Lung (tissue), 12 donors: Measurements from ENCODE around the gene HNF4A. TPM values are rescaled to one million over a fixed set of nuclear protein-coding genes. Genes with fewer than 3 reads are reported as not detected.

Source experiments
- ATAC-seq: fragments of 200-7000 bp; cut with Tn5 transposase; one replicate; pipeline ENCODE4 v1.9.1; 2020; ENCODE audit warnings: moderate number of reproducible peaks; ENCODE audit not compliant: insufficient read depth, low FRiP score
- DNase-seq, 3 donors: peaks; one replicate each; pipeline ENCODE4 v3.0.0-alpha.2; 2013 to 2017
- H3K27ac ChIP-seq, 2 donors: one replicate each; pipeline ENCODE4 v1.5.1; 2013; ENCODE audit warnings: mild to moderate bottlenecking in 2 of 2, moderate library complexity in 2 of 2, control low read depth in 1 of 2, inconsistent platforms in 1 of 2, low read depth in 1 of 2, low read length in 1 of 2
- H3K27me3 ChIP-seq, 3 donors: one replicate each; pipeline ENCODE4 v1.5.1; 2013; ENCODE audit warnings: low read length in 2 of 3; ENCODE audit not compliant: control insufficient read depth in 3 of 3, insufficient read depth in 3 of 3
- H3K36me3 ChIP-seq, 4 donors: one replicate each; pipeline ENCODE4 v1.5.1; 2013; ENCODE audit warnings: low read length in 4 of 4, mild to moderate bottlenecking in 1 of 4, moderate library complexity in 1 of 4; ENCODE audit not compliant: control insufficient read depth in 4 of 4, insufficient read depth in 4 of 4
- H3K4me1 ChIP-seq, 5 donors: one replicate each; pipeline ENCODE4 v1.5.1; 2013; ENCODE audit warnings: low read length in 5 of 5, mild to moderate bottlenecking in 2 of 5, moderate library complexity in 1 of 5; ENCODE audit not compliant: control insufficient read depth in 5 of 5, insufficient read depth in 5 of 5
- H3K4me3 ChIP-seq: one replicate; pipeline ENCODE4 v1.5.1; 2013; ENCODE audit warnings: mild to moderate bottlenecking, control low read depth, moderate library complexity
- H3K9ac ChIP-seq, 2 donors: one replicate each; pipeline ENCODE4 v1.5.1; 2013; ENCODE audit warnings: low read length in 2 of 2, control low read depth in 1 of 2; ENCODE audit not compliant: insufficient read depth in 1 of 2
- H3K9me3 ChIP-seq, 4 donors: one replicate each; pipeline ENCODE4 v1.5.1; 2013; ENCODE audit warnings: low read length in 3 of 4, mild to moderate bottlenecking in 1 of 4, moderate library complexity in 1 of 4; ENCODE audit not compliant: control insufficient read depth in 4 of 4, insufficient read depth in 3 of 4
- WGBS, 2 donors: extraction: QIAGEN DNeasy Blood & Tissue Kit; methylation state at CpG; one replicate each; pipeline ENCODE4 v1.1.7; 2013; 5-methylcytosine and 5-hydroxymethylcytosine counted together
- polyA plus RNA-seq, 2 donors: library from polyadenylated mRNA; stranded (reverse); fragments of 200-250 nt; gene quantifications; one replicate each; pipeline ENCODE4 v1.2.1, GENCODE V29; 2013
- total RNA-seq, 2 donors: library from RNA; depleted of rRNA in 1 of 2; stranded (reverse); fragments of >200 nt in 1 of 2; gene quantifications; one replicate each; pipeline ENCODE4 v1.2.1, GENCODE V29; 2014 to 2021
- TF ChIP-seq, protein P1 (sequence below): IDR thresholded peaks from 2 replicates; pipeline ENCODE4 v1.5.1; 2012; ENCODE audit warnings: mild to moderate bottlenecking; ENCODE audit errors: control extremely low read depth, extremely low read depth
- donor health status: control.
- donor health status: control.
- donor health status: Bipolar disorder and iron deficiency.
- donor health status: healthy.
- donor health status: DM: yes; HTN: yes; CAD: no.

The HNF4A gene
- total and polyA plus RNA-seq, 4 donors = 0.14 to 1.3 (median 0.41) TPM

DNA sequence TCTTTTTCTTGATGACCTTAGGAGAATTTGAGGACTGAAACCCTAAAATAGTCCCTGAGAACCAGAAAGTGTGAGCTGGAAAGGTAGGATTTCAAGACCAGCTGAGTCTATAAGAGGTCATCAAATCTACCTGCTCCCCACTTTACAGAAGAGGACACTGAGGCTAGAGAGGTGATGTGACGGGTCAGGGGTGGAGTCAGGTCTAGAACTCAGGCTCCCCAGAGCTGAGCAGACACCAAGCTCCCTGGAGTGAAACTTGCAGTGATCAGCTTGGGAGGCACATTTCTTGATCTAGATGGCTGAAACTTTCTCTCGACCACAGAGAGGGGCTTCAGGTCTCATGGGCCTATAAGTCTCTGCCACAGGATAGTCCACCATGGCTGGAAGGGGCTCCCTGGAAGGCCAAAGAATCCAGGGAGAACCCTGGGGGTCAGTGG lies 55.1 kb downstream of the HNF4A start:
- WGBS, 2 donors = 70 to 86% methylated on average over 2 of the region's 2 CpGs
- DNase-seq (no peak), ATAC-seq (no peak)
- no peaks in the 10 kb centered on the region for H3K27me3 ChIP-seq
- TF ChIP-seq, protein P1, sequence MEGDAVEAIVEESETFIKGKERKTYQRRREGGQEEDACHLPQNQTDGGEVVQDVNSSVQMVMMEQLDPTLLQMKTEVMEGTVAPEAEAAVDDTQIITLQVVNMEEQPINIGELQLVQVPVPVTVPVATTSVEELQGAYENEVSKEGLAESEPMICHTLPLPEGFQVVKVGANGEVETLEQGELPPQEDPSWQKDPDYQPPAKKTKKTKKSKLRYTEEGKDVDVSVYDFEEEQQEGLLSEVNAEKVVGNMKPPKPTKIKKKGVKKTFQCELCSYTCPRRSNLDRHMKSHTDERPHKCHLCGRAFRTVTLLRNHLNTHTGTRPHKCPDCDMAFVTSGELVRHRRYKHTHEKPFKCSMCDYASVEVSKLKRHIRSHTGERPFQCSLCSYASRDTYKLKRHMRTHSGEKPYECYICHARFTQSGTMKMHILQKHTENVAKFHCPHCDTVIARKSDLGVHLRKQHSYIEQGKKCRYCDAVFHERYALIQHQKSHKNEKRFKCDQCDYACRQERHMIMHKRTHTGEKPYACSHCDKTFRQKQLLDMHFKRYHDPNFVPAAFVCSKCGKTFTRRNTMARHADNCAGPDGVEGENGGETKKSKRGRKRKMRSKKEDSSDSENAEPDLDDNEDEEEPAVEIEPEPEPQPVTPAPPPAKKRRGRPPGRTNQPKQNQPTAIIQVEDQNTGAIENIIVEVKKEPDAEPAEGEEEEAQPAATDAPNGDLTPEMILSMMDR = no peak
- no peaks in the 10 kb centered on the region for H3K4me1 ChIP-seq
- H3K9ac ChIP-seq = no peak overlapping the region
- H3K9me3 ChIP-seq = no peaks in the 10 kb centered on the region
- H3K27ac ChIP-seq = no peak overlapping the region
- H3K36me3 ChIP-seq = no peaks in the 10 kb centered on the region
- H3K4me3 ChIP-seq = no peak overlapping the region

DNA sequence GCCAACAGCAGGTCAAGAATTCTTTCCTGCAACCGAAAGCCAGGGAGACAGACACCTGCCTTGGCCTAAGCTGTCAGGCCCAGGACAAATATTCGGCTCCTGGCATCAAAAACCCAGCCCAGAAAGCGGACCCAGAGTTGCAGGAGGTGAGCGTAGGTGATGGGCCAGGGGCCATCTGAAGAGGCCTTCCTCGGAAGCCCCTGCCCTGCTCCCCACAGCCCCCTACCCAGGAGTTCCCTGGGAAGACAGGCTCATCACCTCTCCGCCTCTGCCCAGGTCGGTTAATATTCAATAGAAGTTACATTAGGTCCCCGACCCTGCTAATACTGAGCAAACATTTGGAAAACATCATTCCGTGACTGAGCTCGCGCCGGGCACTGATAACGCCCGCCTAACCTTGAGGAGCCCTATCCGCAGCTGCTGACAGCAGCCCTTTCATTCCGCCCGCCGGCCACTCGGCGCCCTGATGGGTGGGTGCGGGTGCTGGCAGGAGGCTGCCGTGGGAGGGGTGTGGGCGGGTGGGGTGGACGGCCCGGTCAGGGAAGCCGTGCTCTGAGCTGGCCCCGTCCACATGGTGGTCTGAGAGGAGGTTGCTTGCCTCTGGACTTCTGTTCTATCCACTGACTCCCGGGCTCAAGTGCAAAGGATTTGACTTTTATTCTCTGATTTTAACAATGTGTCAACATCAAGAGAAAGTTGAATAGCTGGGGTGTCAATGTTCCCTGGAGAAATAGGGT lies 55.7 kb downstream of the HNF4A start:
- no peak overlapping the region for H3K4me3 ChIP-seq
- no peaks in the 10 kb centered on the region for H3K27me3 ChIP-seq
- H3K4me1 ChIP-seq = no peaks in the 10 kb centered on the region
- H3K9me3 ChIP-seq = no peaks in the 10 kb centered on the region
- H3K36me3 ChIP-seq = no peaks in the 10 kb centered on the region
- WGBS, 2 donors = 70 to 80% methylated on average over 28 of the region's 28 CpGs
- TF ChIP-seq, protein P1 = no peak
- DNase-seq = no peak
- H3K27ac ChIP-seq = no peak overlapping the region
- no peak overlapping the region for H3K9ac ChIP-seq
- no peak for ATAC-seq

DNA sequence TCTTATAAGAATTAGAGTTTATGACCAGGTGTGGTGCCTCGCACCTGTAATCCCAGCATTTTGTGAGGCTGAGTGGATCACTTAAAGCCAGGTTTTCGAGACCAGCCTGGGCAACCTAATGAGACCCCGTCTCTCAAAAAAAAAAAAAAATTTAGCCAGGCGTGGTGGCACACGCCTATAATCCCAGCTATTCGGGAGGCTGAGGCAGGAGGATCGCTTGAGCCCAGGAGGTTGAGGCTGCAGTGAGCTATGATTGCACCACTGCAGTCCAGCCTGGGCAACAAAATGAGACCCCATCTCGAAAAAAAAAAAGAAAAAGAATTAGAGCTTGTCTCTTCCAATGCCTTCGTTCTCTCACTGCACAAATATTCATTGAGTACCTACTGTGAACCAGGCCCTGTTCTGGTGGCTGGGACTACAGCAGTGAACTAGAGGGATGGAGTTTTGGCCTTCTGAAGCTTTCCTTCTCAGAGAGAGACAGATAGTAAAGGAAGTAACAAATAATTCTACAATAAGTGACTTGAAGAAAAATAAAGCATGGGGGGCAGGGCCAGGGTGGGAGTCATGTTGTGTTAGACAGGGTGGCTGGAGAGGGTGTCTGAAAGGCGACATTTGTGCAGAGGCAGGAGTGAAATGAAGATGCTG lies 56.4 kb downstream of the HNF4A start:
- 80 to 83% methylated on average over 10 of the region's 10 CpGs for WGBS, 2 donors
- Histone ChIP-seq H3K9ac (no peak overlapping the region), H3K27me3 (no peaks in the 10 kb centered on the region), H3K27ac (no peak overlapping the region), H3K4me3 (no peak overlapping the region), H3K36me3 (no peaks in the 10 kb centered on the region), H3K9me3 (no peaks in the 10 kb centered on the region), H3K4me1 (no peaks in the 10 kb centered on the region)
- DNase-seq (no peak), ATAC-seq (no peak)
- TF ChIP-seq, protein P1 = no peak
